Islet precursor cell (in vitro differentiated cells): ENCODE measurements around the gene MCHR1.

Source experiments
- DNase-seq: peaks from one replicate; pipeline ENCODE4 v3.0.0-alpha.2; 2018

MCHR1 gene

GRCh38 chr22:40728731-40729189 is 49.5 kb downstream of the MCHR1 start:
- peak; percentile 95 for DNase-seq

DNA sequence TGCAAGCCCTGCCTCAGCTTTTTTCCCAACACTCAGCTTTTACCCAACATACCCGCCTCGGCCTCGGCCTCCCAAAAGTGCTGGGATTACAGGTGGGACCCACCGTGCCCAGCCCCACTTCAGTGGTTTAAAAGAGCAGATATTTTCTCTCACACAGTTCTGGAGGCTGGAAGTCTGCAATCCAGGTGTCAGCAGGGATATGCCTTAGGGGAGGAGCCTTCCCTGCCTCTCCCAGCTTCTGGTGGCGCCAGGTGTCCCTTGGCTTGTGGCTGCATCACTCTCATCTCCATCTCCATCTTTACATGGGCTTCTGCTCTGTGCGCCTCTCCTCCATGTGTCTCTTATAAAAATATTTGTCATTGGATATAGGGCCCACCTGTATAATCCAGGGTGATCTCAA is 50.0 kb downstream of the MCHR1 start:
- no peak for DNase-seq
